Spleen (tissue), 7 donors: ENCODE measurements around the gene FGF14.

Source experiments
- CTCF ChIP-seq, 11 experiments: fragments of 200-600 bp in 7 of 11; fragments of 450-650 bp in 4 of 11; sonication (generic) in 4 of 11; IDR thresholded peaks in 8 of 11; conservative IDR thresholded peaks in 3 of 11; 1 replicate in 7 of 11; 2 replicates in 4 of 11; pipeline versions ENCODE4 v1.4.0 to v1.8.0; 2016 to 2021; ENCODE audit warnings: antibody characterized with exemption in 11 of 11, inconsistent platforms in 4 of 11, mild to moderate bottlenecking in 1 of 11
- POLR2AphosphoS5 ChIP-seq, 3 donors: sonication (generic); formaldehyde crosslinking; IDR thresholded peaks; one replicate each; pipeline ENCODE4 v1.5.1; 2017; ENCODE audit warnings: antibody characterized with exemption in 3 of 3
- donor health status: DM: no; HTN: no; CAD: no; lungs with moderate emphysema.
- donor health status: DM: no; HTN: no; CAD: no.
- donor health status: DM: no; HTN: no; CAD: no.

- TF ChIP-seq CTCF (IDR thresholded peaks at IDR 0.05 in 8 of 11, conservative IDR thresholded peaks at IDR 0.05 in 3 of 11) (no peak), POLR2AphosphoS5 (IDR thresholded peaks at IDR 0.05) (no peak)
These were observed 256.1 kb downstream of the FGF14 start for GRCh38 chr13:102145750-102146149.
